ENCODE results near the gene SNX33.
"Not testable (repeated sequence)": the region's sequence is repeated elsewhere in the genome, so short reads cannot be mapped to it uniquely, and the experiment has no call there.

The SNX33 gene

GRCh38 chr15:75662823-75663519 is 15.3 kb downstream of the SNX33 start:
- DNase-seq = no peak

GRCh38 chr15:75663931-75664421 is 16.3 kb downstream of the SNX33 start:
- no peak for DNase-seq

- DNase-seq = no peak
Observed at GRCh38 chr15:75666823-75667501, 19.2 kb downstream of the SNX33 start.

- DNase-seq = no peak
Observed at GRCh38 chr15:75669191-75669878, 21.6 kb downstream of the SNX33 start.

GRCh38 chr15:75669879-75670212 is 22.1 kb downstream of the SNX33 start:
- no peak for DNase-seq

GRCh38 chr15:75671730-75672602 is 24.3 kb downstream of the SNX33 start:
- no peak for DNase-seq

- DNase-seq = no peak
Observed at GRCh38 chr15:75672646-75673425, 25.1 kb downstream of the SNX33 start.

GRCh38 chr15:75673426-75674235 is 25.9 kb downstream of the SNX33 start:
- no peak for DNase-seq

- no peak for DNase-seq
Observed at GRCh38 chr15:75674366-75674765, 26.7 kb downstream of the SNX33 start.

GRCh38 chr15:75675579-75676404 is 28.1 kb downstream of the SNX33 start:
- no peak for DNase-seq

GRCh38 chr15:75676688-75677464 is 29.2 kb downstream of the SNX33 start:
- no peak for DNase-seq

GRCh38 chr15:75677465-75678323 is 30.0 kb downstream of the SNX33 start:
- DNase-seq = no peak

- not testable (repeated sequence) for DNase-seq
Observed at GRCh38 chr15:75678324-75678690, 30.6 kb downstream of the SNX33 start.

GRCh38 chr15:75680007-75680789 is 32.5 kb downstream of the SNX33 start:
- no peak for DNase-seq

GRCh38 chr15:75682181-75683135 is 34.7 kb downstream of the SNX33 start:
- no peak for DNase-seq

- DNase-seq = peak; percentile 4
Observed at GRCh38 chr15:75683646-75684312, 36.1 kb downstream of the SNX33 start.
